Measurements from ENCODE around the gene SH3PXD2A.

The SH3PXD2A gene

DNA sequence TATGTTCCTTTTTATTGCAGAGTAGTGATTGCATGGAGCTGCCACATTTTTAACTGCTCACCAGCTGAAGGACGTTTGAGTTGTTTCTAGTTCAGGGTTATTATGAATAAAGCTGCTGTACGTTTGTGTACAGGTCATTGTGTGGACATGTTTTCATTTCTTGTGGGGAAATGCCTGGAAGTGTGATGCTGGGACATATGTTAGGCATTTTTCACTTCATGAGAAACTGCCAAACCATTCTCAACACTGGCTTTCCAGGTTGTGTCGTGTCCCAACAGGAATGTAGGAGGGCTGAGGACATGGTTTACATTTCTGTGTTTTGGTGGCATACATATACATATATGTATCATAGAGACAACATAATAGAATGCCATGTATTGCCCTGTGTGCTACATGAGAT lies 288.8 kb downstream of the SH3PXD2A start:
- no peak for FAIRE-seq

DNA sequence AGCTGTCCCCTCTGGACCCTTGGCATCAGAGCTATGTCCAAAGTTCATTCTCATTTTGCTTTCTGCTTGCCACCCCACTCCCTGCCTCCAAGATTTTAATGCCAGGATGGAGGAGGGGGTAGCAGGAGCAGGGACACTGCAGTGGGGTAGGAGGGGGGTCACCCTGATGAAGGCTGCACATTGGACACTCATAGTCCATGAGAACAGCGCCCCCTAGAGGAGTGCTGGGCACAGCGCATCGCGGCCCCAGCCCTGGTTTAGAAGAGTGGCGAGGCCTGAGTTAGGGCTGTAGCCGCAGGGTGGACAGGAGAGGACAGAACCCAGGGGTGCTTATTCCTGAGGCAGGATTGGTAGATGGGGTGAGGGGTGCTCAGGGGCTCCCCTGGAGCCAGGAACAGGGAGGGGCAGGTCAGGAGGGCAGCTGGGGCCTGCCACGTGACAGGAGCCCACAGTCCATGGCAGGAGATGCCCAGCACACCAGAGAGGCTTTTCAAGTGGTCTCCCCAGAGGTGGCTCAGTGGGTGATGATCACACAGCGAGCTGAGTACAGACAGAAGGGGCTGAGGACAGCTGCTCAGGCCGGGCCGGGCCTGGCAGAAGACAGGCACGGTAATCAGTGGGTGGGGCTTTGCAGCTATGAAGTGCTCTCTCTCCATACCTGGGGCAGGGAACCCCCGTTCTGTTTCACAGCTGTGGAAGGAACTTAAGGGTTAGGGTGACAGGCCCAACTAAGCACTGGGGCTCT lies 290.4 kb downstream of the SH3PXD2A start:
- FAIRE-seq, result no peak

DNA sequence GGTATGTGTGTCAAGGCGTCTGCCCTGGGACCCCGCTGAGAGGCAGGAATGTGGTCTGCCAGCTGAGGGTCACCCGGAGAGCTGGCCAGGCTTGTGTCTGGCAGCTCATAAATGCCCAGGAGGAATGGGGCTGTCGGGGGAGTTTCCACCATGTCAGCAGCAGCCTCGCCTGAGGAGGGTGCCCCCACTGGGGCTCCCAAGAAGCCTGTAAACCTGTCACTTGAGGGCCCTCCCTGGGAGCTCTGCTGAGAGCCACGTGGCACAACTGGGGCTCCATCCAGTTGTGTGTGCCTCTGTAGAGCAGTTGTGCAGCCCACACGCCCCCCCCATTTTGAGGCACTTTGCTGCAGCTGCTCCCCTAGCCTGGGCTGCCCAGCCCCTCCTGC lies 291.3 kb downstream of the SH3PXD2A start:
- FAIRE-seq, result no peak

DNA sequence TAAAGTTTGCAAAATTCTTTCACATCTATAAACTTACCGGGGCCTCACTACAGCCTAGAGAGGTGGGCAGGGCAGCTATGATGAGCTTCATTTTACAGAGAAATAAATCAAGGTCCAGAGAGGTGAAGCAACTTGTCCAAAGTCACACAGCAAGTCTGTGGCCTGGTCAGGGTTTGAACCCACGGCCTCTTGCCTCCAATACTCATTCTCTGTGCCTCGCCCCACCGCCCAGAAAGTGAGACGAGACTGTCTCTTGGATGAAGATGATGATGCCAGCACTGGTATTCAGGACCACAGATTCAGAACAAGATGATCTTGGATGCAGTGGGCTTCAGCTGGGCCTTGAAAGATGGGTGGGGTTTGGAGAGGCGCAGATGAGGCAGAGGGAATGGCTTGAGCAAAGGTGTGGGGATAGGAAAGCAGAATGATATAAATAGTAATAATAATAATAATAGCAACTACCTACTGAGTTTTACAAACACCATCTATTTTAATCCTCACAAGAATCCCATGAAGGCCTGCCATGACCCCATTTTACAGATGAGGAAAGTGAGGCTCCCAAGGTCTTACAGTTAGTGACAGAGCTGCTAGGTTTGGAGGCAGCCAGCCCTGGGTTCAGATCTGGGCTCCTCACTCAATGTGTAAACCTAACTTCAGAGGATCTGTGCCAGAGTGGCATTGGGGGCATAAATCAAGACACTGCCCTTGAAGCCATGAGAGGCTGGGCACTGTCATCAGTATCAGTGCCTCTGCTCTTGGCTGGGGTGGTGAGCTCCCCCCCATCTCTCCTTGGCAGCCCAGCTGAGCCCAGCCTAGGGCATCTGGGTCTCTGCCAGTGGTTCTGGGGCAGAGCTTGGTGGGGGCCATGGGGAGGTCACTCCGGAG lies 291.9 kb downstream of the SH3PXD2A start:
- no peak for FAIRE-seq

DNA sequence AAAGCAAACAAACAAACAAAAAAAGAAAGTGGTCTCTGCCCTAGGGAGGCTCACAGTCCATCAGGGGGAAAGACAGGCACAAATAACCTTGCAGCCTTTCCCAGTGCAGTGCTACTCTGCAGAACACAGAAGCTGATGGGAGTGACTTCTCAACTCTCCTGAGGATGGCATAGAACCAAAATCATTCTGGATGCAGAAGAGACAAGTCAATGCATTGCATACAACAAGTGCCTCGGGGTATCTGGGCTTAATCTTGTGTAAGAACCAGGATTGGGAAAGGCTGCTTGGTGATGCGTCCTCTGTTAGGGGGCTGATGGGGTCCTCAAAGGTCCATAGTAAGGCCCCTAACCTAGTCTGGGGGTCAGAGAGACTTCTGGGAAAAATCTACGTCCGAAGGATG lies 293.0 kb downstream of the SH3PXD2A start:
- no peak for FAIRE-seq

DNA sequence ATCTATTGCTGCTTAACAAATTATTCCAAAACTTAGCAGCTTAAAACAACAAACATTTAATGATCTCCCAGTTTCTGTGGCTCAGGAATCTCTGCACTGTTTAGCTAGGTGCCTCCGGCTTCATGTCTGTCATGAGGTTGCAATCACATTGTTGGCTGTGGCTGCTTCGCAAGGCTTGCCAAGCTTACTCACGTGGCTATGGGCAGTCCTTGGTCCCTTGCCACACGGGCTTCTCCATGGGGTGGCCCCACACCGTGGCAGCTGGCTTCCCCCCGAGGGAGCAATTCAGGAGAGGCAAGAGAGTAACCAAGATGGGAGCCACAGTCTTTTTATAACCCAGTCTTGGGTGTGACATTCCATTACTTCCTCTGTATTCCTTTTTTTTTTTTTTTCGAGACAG lies 294.5 kb downstream of the SH3PXD2A start:
- FAIRE-seq, result no peak

DNA sequence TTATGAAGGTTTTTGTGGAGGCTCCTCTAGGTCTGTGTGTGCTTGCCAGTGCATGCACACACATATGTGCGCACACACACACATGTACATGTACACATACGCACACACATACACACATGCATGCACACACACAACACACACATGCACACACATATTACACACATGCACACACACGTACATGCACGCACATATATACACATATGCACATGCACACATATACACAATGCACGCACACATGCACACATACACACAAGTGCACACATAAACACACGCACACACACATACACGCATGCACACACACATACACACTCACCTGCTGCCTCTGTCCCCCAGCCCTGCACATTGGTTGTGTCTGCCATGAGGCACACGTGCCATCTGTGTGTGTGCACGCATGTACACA lies 295.6 kb downstream of the SH3PXD2A start:
- no peak for FAIRE-seq

DNA sequence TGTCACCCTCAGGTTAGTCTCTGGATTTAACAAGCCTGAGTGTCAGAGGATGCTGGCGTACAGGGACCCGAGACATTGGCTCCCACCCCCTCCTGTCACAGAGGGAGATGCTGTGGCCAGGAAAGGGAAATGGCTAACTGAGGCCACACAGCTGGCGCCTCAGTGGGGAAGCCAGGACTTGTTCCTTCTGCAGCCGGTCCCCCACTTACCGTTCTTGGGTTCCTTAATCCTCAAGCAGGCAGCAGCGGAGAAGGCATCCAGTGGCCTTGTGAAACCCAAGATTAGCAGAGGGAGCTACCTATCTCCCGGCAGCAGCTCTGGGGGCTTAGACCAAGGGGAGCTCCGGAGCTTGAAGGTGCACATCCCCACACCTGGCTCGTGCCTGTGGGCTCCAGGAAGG lies 296.5 kb downstream of the SH3PXD2A start:
- no peak for FAIRE-seq

DNA sequence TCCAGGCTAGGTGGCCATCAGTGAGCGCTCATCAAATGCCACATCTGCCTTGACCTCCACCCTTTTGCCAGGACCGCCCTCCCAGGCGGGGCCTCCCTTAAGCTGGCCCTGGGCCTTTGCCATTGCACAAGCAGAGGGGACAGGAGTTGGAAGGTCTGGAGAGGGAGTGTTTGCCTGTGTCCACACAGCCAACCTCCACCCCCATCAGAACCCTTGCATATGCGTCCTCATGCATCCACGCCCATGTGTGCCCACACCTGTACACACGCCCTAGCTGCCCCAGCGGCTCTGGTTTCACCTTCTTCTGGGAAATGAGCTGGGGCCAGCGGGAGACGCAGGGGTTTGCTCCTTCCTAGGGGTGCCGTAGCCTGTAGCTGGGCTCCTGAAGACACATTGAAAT lies 297.9 kb downstream of the SH3PXD2A start:
- FAIRE-seq, result no peak

DNA sequence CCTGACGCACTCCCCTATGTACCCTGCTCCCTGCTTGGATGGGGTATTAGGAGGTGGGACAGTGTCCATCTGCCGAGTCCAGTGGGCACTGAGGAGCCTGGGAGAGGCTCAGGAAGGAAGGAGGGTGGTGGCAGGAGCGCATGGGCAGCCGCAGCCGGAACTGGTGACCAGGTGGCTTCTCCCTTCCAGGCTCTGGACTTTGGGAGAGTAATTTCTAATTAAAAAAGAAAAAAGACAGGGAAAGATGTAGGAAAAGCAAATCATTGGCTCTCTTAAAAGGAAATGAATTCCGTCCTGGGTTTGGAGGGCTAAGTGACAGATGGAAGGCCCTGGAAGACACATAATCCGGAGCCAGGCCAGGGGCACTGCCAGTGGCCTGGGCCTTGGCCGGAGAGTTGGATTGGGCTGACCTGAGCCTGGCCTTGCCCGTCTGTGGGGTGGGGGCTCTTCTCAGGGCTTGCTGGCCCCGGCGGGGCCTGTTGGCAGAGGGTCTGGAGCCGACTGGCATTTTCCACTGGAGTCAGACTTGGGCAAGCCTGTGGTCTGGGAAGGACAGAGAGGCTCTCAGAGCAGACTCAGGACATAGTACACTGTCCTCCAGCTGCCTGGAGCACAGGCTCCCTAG lies 298.9 kb downstream of the SH3PXD2A start:
- no peak for FAIRE-seq

DNA sequence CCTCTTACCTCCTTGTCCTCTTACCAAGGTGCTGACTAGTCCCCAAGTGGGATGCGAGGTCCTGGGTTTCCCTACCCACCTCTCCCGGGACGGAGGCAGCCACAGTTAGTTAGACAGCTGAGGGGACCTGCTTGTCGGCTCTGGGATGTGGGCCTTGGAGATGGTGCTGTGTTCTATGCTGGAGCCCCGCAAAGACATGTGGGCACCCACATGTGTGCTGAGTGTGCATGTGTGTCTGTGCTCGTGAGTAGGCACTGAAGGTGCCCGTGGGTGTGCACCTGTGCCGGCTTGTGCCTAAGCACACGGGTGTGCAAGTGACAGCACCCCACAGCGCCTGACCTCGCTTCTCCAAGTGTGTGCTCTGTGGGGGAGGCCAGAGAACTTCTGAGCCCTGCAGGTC lies 299.7 kb downstream of the SH3PXD2A start:
- no peak for FAIRE-seq

DNA sequence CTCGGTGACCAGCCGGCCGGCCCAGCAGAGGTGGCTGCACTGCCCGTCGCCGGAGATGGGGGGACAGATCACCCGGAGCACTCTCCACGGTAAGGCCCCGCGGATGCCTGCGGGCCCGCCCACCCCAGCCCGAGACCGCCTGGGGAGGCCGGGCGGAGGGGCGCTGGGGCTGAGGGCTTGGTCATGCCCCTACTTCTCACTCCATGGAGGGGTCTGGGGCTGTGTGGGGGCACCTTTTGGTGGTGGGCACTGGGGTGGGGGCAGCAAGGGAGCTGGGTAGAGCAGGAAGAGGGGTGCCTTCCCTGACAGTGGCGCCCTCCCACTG lies 300.1 kb downstream of the SH3PXD2A start:
- FAIRE-seq, result no peak

DNA sequence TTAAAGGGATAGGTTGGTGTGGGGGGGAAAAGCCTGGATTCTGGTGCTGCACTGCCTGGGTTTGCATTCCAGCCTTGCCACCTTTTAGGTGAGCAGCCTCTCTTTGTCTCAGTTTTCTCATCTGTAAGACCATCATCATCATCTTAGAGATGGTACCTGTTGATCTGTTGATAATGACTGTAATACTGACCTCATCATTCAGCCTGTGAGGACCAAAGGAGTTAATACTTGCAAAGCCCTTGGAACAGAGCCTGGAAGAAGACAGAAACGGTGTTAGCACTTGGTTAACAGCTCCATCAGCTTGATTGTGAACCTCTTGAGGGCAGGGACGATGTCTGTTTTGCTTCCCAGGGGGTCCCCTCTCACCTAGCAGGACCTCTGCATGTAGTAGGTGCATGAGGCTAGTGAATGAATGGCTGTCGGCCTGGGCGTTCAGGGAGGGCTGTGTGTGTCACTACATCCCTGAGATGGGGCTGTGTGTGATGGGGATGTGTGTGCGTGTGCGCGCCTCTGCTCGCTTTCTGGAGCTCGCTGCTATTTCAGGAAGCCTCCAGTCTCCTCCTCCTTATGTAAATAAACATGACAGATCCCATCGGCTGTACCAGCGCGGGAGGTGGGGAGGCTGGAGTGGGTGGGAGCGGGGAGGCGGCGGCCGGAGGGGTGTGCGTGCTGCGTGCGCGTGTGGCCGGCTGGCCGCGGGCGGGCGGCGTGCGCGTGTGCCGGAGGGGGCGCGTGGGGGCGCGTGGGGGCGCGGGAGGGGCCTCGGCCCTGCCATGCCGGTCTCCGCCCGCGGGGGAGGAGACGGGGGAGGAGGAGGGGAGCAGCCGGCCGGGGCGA lies 300.7 kb downstream of the SH3PXD2A start:
- no peak for FAIRE-seq

DNA sequence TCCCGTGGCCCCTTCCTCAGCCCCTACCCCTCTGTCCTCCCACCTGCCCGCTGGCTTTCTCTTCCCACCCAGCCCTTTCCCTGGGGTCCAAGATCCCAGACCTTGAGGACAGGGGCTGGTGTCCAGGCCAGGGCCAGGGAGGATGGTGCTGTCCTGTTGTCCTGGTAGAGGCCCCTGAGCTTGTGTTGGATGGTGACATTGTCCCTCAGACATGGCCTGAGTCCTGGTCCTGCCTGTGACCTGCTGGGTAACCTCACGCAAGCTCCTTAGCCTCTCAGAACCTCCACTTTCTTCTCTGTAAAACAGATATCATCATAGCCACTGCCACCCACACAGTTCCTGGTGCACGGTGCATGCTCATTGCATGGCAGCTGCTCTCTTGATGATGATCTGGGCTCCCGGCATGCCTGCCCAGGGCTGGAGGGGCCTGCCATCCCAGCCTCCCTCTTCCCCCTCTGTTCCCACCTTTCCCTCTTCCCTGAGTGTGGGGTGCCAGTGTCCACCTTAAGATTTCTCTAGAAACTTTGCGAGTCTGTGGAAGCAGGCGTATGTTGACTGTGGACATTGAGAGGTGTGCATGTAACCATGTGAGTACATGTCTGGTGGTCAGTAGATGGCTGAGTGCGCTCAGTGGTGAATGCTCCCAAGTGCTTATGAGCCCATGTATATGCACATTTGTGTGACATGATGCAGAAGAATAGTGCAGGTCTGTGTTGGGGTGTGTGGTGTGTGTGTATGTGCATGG lies 301.5 kb downstream of the SH3PXD2A start:
- FAIRE-seq, result no peak

DNA sequence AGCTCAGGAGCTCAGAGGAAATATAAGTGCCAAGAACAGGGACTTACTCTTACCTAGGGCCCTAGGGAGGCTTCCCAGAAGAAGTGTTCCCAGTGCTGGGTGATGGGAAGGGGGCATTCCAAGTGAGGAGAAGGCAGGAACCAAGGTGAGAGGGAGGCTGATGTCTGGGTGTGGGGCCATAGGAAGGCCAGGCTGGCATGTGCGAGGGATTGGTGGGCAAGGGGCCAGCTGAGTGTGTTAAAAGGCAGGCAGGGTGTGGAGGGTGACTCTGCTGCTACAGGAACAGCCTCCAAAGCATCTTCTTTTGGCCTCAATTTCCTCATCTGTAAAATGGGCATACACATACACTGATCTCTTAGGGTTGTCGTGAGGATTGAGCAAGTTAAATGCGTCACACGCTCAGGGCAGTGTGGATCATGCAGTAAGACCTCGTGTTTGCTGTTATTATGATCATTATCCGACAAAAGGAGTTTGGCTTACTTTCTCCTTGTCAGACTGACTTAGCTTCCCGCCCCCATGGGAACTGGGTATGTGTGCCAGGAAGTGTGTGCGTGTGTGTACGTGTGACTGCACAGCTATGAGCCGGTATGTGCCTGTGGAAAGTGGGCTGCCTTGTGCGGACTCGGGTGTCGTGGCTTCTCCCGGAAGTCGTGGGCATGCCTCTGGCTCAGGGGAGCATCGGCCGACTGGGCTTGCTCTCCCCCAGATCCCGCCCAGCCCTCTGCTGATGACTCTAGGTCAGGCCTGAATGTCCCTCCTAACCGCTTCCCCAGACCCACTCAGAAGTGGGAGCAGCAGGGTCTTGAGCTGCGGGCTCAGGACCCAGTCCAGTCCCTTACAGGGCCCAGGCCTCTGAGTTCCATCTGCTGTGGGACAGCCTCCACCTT lies 302.3 kb downstream of the SH3PXD2A start:
- no peak for FAIRE-seq

DNA sequence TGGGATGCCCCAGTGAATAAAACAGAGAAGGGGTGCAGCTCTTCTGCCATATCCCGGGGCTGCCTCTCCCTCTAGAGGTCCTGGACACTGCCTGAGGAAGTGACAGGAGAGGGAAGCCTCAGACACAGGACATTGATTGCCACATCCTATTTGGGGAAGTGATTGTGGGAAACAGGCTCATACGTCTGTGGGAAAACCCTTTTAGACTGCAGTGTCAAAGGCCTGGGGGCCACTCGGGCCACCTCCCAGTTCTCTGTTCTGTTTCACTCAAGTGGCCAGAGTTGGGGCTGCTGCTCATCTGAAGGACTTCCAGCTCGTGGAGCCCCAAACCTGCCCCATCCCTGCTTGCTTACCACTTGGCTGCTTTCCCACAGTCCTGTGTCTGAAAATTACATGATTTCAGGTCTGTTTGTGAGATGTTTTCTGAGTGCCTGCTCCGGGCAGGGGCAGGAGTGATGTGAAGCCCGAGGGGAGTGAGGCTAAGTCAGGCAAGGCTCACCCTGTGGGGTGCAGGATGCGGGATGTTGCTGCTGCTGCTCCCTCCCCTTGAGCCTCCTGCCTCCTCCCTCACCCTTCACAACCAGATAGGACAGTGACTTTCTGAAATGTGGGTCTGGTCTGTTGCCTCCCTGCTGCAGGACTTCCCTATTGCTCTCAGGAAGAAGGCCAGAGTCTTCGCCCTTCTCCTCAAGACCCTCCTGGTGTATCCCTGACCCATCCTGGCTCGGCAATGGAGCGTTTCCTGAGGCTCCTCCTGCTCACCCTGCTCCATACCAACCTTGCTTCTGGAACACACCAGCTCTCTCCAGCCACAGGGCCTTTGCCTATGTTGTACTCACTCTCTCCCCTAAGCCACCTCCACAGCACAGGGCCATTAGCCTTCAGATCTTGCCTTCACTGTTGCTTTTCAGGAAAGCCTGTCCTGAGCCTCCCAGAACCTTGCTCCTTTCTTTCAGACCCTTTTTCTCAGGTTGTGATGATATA lies 303.5 kb downstream of the SH3PXD2A start:
- no peak for FAIRE-seq

DNA sequence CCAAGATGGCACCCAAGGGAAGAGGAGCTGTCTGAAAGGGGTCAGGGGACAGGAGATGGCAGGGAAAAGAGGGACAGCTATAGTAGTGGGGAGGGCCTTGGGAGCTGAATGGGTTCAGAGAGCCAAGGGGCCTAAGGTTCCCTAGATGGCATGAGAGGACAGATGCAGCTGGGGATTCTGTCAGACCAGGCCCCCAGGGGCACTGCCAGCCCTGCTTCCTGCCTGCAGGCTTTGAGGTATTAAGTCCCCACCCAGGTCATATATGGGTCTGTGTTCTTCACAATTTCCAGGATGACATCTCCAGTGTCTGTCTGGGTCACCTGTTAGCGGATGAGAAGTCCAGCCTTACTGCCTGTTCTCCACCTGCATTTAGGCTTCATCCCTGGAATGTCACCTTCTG lies 305.1 kb downstream of the SH3PXD2A start:
- FAIRE-seq, result no peak

DNA sequence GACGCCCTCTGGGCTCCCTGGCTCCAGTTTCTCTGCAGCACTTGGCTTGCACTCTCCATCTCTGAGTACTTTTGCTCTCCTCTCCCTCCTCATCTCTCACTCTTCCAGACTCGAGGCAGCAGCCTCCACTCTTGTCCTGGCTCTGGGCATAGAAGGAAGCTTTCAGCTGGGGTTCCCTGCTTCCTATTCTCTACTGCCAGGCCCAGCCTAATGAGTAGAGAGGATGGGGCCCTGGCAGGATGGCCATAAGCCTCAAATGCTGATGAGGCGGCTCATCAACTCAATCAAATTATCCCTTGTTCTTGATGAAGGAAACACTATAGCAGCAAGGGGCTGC lies 306.1 kb downstream of the SH3PXD2A start:
- no peak for FAIRE-seq

DNA sequence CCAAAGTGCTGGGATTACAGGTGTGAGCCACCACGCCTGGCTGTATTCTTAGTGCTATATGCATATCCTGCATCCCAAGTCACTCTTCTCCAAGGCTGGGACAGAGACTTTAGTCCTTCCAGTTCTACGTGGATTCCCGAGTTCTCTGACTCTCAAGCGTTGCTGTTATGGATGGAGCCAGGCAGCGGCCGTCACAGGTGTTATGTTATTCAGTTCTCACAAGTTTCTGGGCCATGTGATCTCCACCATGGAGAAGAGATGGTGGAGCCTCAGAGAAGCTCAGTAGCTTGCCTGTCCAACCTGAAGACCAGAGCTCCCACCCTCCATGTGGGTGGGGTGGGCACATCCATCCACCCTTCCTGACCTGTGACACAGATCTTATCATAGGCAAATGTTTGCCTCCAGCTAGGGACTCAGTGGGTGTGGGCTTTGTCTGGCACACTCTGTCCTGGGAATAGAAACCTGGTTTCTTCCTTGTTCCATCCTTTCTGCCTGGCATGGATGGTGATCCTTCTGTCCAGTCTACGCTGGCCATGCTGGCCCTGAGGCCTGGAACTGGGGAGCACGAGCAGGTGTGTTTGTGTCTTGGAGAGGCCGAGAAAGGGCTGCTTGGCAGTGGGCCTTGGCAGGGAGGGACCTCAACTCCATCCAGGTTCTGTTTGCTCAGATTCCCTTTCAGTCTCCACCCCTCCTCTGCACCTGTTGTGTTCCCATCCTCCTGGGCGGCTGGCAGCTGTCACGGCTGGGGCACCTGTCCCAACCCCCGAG lies 306.6 kb downstream of the SH3PXD2A start:
- no peak for FAIRE-seq
